Endodermal cell (in vitro differentiated cells): ENCODE measurements around the gene ARL6IP4. TPM values are rescaled to one million over a fixed set of nuclear protein-coding genes. Genes with fewer than 3 reads are reported as not detected.
A peak's percentile ranks its signal among the peaks of the same experiment; 100 is the strongest.

Source experiments
- DNase-seq: peaks from one replicate; pipeline ENCODE4 v3.0.0-alpha.2; 2017
- H3K27ac ChIP-seq: 2 replicates; pipeline ENCODE4 v1.5.1; 2013; ENCODE audit warnings: mild to moderate bottlenecking, low read depth, low read length, moderate library complexity
- H3K27me3 ChIP-seq: 2 replicates; pipeline ENCODE4 v1.6.1; 2013; ENCODE audit warnings: mild to moderate bottlenecking, low read length, moderate library complexity; ENCODE audit not compliant: insufficient read depth, control insufficient read depth, poor library complexity, severe bottlenecking
- H3K36me3 ChIP-seq: 2 replicates; pipeline ENCODE4 v1.7.0; 2013; ENCODE audit warnings: mild to moderate bottlenecking, low read length, moderate library complexity; ENCODE audit not compliant: control insufficient read depth, insufficient read depth
- H3K4me1 ChIP-seq: one replicate; pipeline ENCODE4 v1.7.0; 2013; ENCODE audit warnings: low read length; ENCODE audit not compliant: control insufficient read depth, insufficient read depth
- H3K4me3 ChIP-seq: 2 replicates; pipeline ENCODE4 v1.5.1; 2013; ENCODE audit warnings: mild to moderate bottlenecking, low read length, moderate library complexity
- H3K9ac ChIP-seq: 2 replicates; pipeline ENCODE4 v1.6.1; 2013; ENCODE audit warnings: mild to moderate bottlenecking, low read length, moderate library complexity; ENCODE audit not compliant: poor library complexity, severe bottlenecking; ENCODE audit errors: extremely low read depth
- H3K9me3 ChIP-seq: 2 replicates; pipeline ENCODE4 v1.6.1; 2013; ENCODE audit warnings: mild to moderate bottlenecking, low read length, moderate library complexity; ENCODE audit not compliant: control insufficient read depth
- H3K27ac Mint-ChIP-seq: 2 replicates; pipeline ENCODE4 v1.8.0; 2020; ENCODE audit warnings: mixed read lengths
- H3K27me3 Mint-ChIP-seq: 2 replicates; pipeline ENCODE4 v1.8.0; 2021; ENCODE audit warnings: mild to moderate bottlenecking, mixed read lengths; ENCODE audit not compliant: insufficient read depth
- H3K36me3 Mint-ChIP-seq: 2 replicates; pipeline ENCODE4 v1.8.0; 2020; ENCODE audit warnings: low read depth, mixed read lengths
- H3K4me1 Mint-ChIP-seq: 2 replicates; pipeline ENCODE4 v1.8.0; 2020; ENCODE audit warnings: mixed read lengths
- H3K4me3 Mint-ChIP-seq: 2 replicates; pipeline ENCODE4 v1.8.0; 2020; ENCODE audit warnings: mild to moderate bottlenecking, moderate library complexity, mixed read lengths
- H3K9me3 Mint-ChIP-seq: 2 replicates; pipeline ENCODE4 v1.8.0; 2020; ENCODE audit warnings: mild to moderate bottlenecking, mixed read lengths
- CTCF ChIP-seq: fragments of 200-600 bp; sonication (generic); conservative IDR thresholded peaks from 2 replicates; pipeline ENCODE4 v1.5.0; 2021; ENCODE audit warnings: antibody characterized with exemption, mild to moderate bottlenecking
- WGBS, 2 experiments: methylation state at CpG; one replicate each; pipeline versions ENCODE4 v1.1.5 to v1.1.7; 2013; ENCODE audit warnings: missing lambda C conversion rate in 2 of 2, mixed read lengths in 1 of 2; ENCODE audit not compliant: insufficient coverage in 1 of 2, insufficient read length in 1 of 2; 5-methylcytosine and 5-hydroxymethylcytosine counted together
- total RNA-seq, 2 donors: library from RNA; stranded (reverse); fragmentation: NEBNext Ultra II Directional in 1 of 2; extraction: Animal tissue kit (Norgen Biotek cat#: 25700) in 1 of 2; gene quantifications; 2 replicates in 1 of 2; 3 replicates in 1 of 2; pipeline ENCODE4 v1.2.1, GENCODE V29; 2021

ARL6IP4 gene
- total RNA-seq, 2 donors from 2014 or later: 136 to 149 TPM

- no peak for TF ChIP-seq CTCF
- Histone ChIP-seq H3K9ac (no peak overlapping the region), H3K4me1 (no peaks in the 10 kb centered on the region), H3K36me3 (no peaks in the 10 kb centered on the region), H3K27ac (no peak overlapping the region), H3K4me3 (no peak overlapping the region), H3K9me3 (no peaks in the 10 kb centered on the region), H3K27me3 (no peaks in the 10 kb centered on the region)
- no peaks in the 10 kb centered on the region for H3K4me1 Mint-ChIP-seq
- H3K27me3 Mint-ChIP-seq: no peaks in the 10 kb centered on the region
- H3K9me3 Mint-ChIP-seq: no peaks in the 10 kb centered on the region
- H3K27ac Mint-ChIP-seq: no peak overlapping the region
- H3K36me3 Mint-ChIP-seq: no peaks in the 10 kb centered on the region
- 98% methylated on average over 2 of the region's 3 CpGs; no CpG with 5 or more reads in 1 of the 2 experiments for WGBS, 2 experiments
- H3K4me3 Mint-ChIP-seq: no peak overlapping the region
- DNase-seq: no peak
Measured at GRCh38 chr12:122934722-122935121, 45.8 kb upstream of the ARL6IP4 start.

- H3K9me3 Mint-ChIP-seq: no peaks in the 10 kb centered on the region
- no peaks in the 10 kb centered on the region for H3K9me3 ChIP-seq
- no peak overlapping the region for H3K9ac ChIP-seq
- no peaks in the 10 kb centered on the region for H3K36me3 ChIP-seq
- no peaks in the 10 kb centered on the region for H3K4me1 Mint-ChIP-seq
- no peaks in the 10 kb centered on the region for H3K36me3 Mint-ChIP-seq
- H3K4me3 ChIP-seq: no peak overlapping the region
- no peaks in the 10 kb centered on the region for H3K4me1 ChIP-seq
- no peaks in the 10 kb centered on the region for H3K27me3 Mint-ChIP-seq
- no peak overlapping the region for H3K27ac Mint-ChIP-seq
- DNase-seq: no peak
- no peaks in the 10 kb centered on the region for H3K27me3 ChIP-seq
- H3K27ac ChIP-seq: peak overlapping the region; percentile 68
- 88 to 93% methylated on average over 5 to 8 of the region's 8 CpGs for WGBS, 2 experiments
- no peak overlapping the region for H3K4me3 Mint-ChIP-seq
- TF ChIP-seq CTCF: no peak
Measured at GRCh38 chr12:122935318-122935717, 45.2 kb upstream of the ARL6IP4 start.

- H3K4me3 Mint-ChIP-seq: no peak overlapping the region
- Histone ChIP-seq H3K4me1 (no peaks in the 10 kb centered on the region), H3K4me3 (no peak overlapping the region), H3K27me3 (no peaks in the 10 kb centered on the region), H3K9ac (no peak overlapping the region), H3K36me3 (no peaks in the 10 kb centered on the region), H3K27ac (no peak overlapping the region), H3K9me3 (no peaks in the 10 kb centered on the region)
- H3K36me3 Mint-ChIP-seq: no peaks in the 10 kb centered on the region
- H3K27me3 Mint-ChIP-seq: no peaks in the 10 kb centered on the region
- H3K27ac Mint-ChIP-seq: no peak overlapping the region
- WGBS, 2 experiments: 94 to 100% methylated on average over 1 to 3 of the region's 3 CpGs
- DNase-seq: no peak
- H3K4me1 Mint-ChIP-seq: no peaks in the 10 kb centered on the region
- no peak for TF ChIP-seq CTCF
- H3K9me3 Mint-ChIP-seq: no peaks in the 10 kb centered on the region
Measured at GRCh38 chr12:122937622-122938091, 42.8 kb upstream of the ARL6IP4 start.
